HEK293T (cell line): ENCODE results near the gene UMAD1.

Source experiments
- CTCF ChIA-PET: fragments of 350-600 bp; formaldehyde crosslinking; extraction: SDS; loops from one replicate; lab custom pipeline; 2021; ENCODE audit warnings: antibody characterized with exemption, inconsistent platforms; lab: Yijun Ruan, JAX
- POLR2A ChIA-PET: fragments of 350-600 bp; formaldehyde crosslinking; extraction: SDS; loops from one replicate; lab custom pipeline; 2020; ENCODE audit warnings: antibody characterized with exemption, inconsistent platforms; lab: Yijun Ruan, JAX
- DNase-seq: peaks from one replicate; pipeline ENCODE4 v3.0.0; 2012; ENCODE audit warnings: mixed read lengths; ENCODE audit errors: extremely low spot score
- ARNT ChIP-seq: fragments of 450-650 bp; IDR thresholded peaks from 2 replicates; pipeline ENCODE4 v1.6.1; 2017; ENCODE audit warnings: mild to moderate bottlenecking
- BHLHE40 ChIP-seq: fragments of 450-650 bp; IDR thresholded peaks from 2 replicates; pipeline ENCODE4 v1.6.1; 2016; ENCODE audit warnings: mild to moderate bottlenecking, moderate library complexity, borderline replicate concordance
- CTBP1 ChIP-seq: fragments of 450-650 bp; IDR thresholded peaks from 2 replicates; pipeline ENCODE4 v1.6.1; 2016; ENCODE audit warnings: borderline replicate concordance
- ELF4 ChIP-seq: fragments of 450-650 bp; IDR thresholded peaks from 2 replicates; pipeline ENCODE4 v1.6.1; 2017; ENCODE audit warnings: antibody characterized with exemption
- FOXA1 ChIP-seq: fragments of 450-650 bp; IDR thresholded peaks from 2 replicates; pipeline ENCODE4 v1.6.1; 2016; ENCODE audit warnings: mild to moderate bottlenecking
- FOXK2 ChIP-seq: fragments of 450-650 bp; IDR thresholded peaks from 2 replicates; pipeline ENCODE4 v1.6.1; 2016; ENCODE audit warnings: mild to moderate bottlenecking
- FOXM1 ChIP-seq: fragments of 450-650 bp; IDR thresholded peaks from 2 replicates; pipeline ENCODE4 v1.6.1; 2017; ENCODE audit warnings: mild to moderate bottlenecking, borderline replicate concordance
- HDGF ChIP-seq: fragments of 450-650 bp; IDR thresholded peaks from 2 replicates; pipeline ENCODE4 v1.6.1; 2017; ENCODE audit warnings: antibody characterized with exemption, borderline replicate concordance
- L3MBTL2 ChIP-seq: fragments of 450-650 bp; conservative IDR thresholded peaks from 2 replicates; pipeline ENCODE4 v1.6.1; 2016; ENCODE audit warnings: mild to moderate bottlenecking
- LEF1 ChIP-seq: fragments of 450-650 bp; IDR thresholded peaks from 2 replicates; pipeline ENCODE4 v1.6.1; 2017; ENCODE audit warnings: mild to moderate bottlenecking, borderline replicate concordance
- NFRKB ChIP-seq: fragments of 450-650 bp; IDR thresholded peaks from 2 replicates; pipeline ENCODE4 v1.6.1; 2016; ENCODE audit warnings: mild to moderate bottlenecking, moderate library complexity
- SP1 ChIP-seq: fragments of 450-650 bp; IDR thresholded peaks from 2 replicates; pipeline ENCODE4 v1.6.1; 2017
- SUZ12 ChIP-seq: fragments of 450-650 bp; IDR thresholded peaks from 2 replicates; pipeline ENCODE4 v1.6.1; 2016; ENCODE audit warnings: mild to moderate bottlenecking
- TARDBP ChIP-seq: fragments of 450-650 bp; IDR thresholded peaks from 2 replicates; pipeline ENCODE4 v1.6.1; 2016
- ZNF384 ChIP-seq: fragments of 450-650 bp; IDR thresholded peaks from 2 replicates; pipeline ENCODE4 v1.6.1; 2016
- TF ChIP-seq, protein P1 (sequence below): fragments of 450-650 bp; IDR thresholded peaks from 2 replicates; pipeline ENCODE4 v1.6.1; 2016

The UMAD1 gene

DNA sequence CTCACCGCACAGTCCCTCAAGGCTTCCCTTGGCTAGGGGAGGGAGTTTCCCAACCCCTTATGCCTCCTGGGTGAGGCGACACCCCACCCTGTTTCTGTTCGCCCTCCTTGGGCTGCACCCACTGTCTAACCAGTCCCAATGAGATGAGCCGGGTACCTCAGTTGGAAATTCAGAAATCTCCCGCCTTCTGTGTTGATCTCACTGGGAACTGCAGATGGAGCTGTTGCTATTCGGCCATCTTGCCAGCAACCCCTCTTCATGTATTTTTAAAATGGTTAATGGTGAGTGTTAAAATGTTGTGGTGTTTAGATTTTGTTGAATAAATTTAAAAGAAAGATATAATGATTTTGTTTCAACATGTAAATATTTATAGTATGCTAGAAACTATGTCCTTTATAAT is 22.0 kb downstream of the UMAD1 start:
- TF ChIP-seq, protein P1, sequence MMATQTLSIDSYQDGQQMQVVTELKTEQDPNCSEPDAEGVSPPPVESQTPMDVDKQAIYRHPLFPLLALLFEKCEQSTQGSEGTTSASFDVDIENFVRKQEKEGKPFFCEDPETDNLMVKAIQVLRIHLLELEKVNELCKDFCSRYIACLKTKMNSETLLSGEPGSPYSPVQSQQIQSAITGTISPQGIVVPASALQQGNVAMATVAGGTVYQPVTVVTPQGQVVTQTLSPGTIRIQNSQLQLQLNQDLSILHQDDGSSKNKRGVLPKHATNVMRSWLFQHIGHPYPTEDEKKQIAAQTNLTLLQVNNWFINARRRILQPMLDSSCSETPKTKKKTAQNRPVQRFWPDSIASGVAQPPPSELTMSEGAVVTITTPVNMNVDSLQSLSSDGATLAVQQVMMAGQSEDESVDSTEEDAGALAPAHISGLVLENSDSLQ = no peak
- TF ChIP-seq L3MBTL2 = no peak
- no peak for TF ChIP-seq BHLHE40
- no peak for TF ChIP-seq LEF1
- TF ChIP-seq ELF4 = no peak
- TF ChIP-seq SUZ12 = no peak
- TF ChIP-seq ARNT = no peak
- TF ChIP-seq FOXM1 = no peak
- TF ChIP-seq FOXA1 = no peak
- no peak for TF ChIP-seq FOXK2
- no peak for TF ChIP-seq HDGF
- TF ChIP-seq ZNF384 = no peak
- TF ChIP-seq NFRKB = no peak
- TF ChIP-seq CTBP1 = no peak
- TF ChIP-seq TARDBP = no peak
- TF ChIP-seq SP1 = no peak
- no peak for DNase-seq
- CTCF ChIA-PET = interaction anchor here (0.7 to 1.1 kb wide), 2 partner anchors 23 to 98 kb away, joined by 3 to 5 read pairs; no protein-coding TSS in a partner anchor
- POLR2A ChIA-PET = no interaction called here

DNA sequence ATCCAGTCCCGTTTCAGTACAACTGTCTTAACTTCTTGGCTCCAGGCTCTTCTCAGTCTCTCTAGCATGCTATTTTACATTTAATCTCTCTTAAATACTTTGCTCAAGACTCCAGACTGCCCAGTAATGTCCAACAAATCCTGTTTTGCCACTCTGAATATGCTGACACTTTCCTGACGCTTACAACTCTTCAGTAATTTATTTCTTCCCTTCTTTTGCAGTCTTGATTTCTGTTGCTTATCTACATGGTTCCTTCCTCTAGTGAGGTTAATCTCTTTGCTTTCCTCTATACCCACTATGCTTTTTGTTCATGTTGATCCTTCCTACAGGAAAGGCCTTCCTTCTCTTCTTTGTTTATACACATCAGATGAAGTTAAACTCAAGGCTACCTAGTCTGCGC is 23.7 kb downstream of the UMAD1 start:
- POLR2A ChIA-PET = no interaction called here
- CTCF ChIA-PET = no interaction called here
- no peak for DNase-seq
- TF ChIP-seq BHLHE40 (no peak), FOXK2 (no peak), SUZ12 (no peak), HDGF (no peak), SP1 (no peak), FOXM1 (no peak), ARNT (no peak), L3MBTL2 (no peak), TARDBP (no peak), ELF4 (no peak), ZNF384 (no peak), CTBP1 (no peak), FOXA1 (no peak), LEF1 (no peak), NFRKB (no peak)
- TF ChIP-seq, protein P1 = no peak

DNA sequence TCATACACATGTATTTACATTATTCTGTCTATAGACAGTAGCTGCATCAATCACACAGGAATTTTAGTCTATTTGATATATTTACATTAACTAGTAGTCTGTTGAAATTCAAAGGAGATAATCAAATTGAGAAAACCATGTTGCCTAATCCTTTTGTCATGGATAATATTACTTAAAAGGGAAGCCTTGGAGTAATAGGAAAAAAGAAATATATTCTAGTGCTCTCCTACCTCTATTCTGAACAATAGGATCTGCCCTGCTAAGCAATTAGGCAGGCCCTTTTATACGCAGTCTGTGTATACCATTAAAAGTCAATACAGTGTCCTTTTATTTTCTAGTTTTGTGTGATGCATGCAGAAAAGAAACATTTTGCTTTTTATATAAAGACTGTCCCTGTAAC is 24.5 kb downstream of the UMAD1 start:
- ChIA-PET POLR2A (no interaction called here), CTCF (no interaction called here)
- TF ChIP-seq ARNT (no peak), BHLHE40 (no peak), FOXK2 (no peak), HDGF (no peak), L3MBTL2 (no peak), FOXA1 (no peak), SUZ12 (no peak)
- no peak for DNase-seq

DNA sequence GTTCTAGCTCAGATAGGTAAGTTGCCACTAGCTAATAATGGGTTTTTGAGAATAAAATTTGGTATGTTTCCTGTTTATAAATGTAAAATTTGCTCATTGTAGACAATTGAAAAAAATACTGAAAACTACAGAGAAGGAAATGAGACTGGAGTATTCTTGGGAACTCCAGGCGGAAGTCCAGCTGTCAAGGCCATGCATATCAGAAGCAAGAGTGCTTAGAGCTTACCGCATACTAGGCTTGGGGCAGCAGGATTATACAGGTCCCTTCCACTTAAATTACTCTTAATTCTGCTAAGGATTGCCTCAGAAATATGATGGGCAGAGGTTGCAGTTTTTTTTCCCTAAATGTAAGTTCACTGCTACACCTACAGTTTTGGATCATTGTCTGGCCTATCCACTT is 26.6 kb downstream of the UMAD1 start:
- POLR2A ChIA-PET = no interaction called here
- CTCF ChIA-PET = no interaction called here
- TF ChIP-seq BHLHE40 = no peak
- no peak for TF ChIP-seq LEF1
- TF ChIP-seq FOXK2 = no peak
- no peak for TF ChIP-seq SUZ12
- no peak for TF ChIP-seq HDGF
- no peak for TF ChIP-seq FOXM1
- TF ChIP-seq L3MBTL2 = no peak
- TF ChIP-seq NFRKB = no peak
- TF ChIP-seq, protein P1 = no peak
- no peak for TF ChIP-seq FOXA1
- no peak for TF ChIP-seq CTBP1
- TF ChIP-seq ARNT = no peak
- no peak for DNase-seq

DNA sequence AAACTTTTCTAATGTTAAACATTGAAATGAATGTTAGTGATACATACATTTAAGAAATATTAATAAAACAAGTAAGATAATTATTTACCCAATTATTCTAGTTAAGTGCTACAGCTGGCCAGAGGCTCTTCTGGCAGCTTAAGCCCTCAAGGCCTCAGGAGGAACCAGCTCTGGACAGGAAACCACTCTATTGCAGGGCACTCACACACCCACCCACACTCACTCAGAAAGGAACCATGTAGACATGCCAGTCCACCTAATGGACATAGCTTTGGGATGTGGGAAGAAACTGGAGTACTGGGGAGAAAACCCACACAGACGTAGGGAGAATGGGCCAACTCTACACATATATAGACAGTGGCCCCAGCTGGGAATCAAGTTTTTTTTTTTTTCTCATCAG is 28.2 kb downstream of the UMAD1 start:
- CTCF ChIA-PET = no interaction called here
- TF ChIP-seq, protein P1 = no peak
- TF ChIP-seq NFRKB = no peak
- no peak for TF ChIP-seq ARNT
- POLR2A ChIA-PET = no interaction called here
- DNase-seq = no peak

DNA sequence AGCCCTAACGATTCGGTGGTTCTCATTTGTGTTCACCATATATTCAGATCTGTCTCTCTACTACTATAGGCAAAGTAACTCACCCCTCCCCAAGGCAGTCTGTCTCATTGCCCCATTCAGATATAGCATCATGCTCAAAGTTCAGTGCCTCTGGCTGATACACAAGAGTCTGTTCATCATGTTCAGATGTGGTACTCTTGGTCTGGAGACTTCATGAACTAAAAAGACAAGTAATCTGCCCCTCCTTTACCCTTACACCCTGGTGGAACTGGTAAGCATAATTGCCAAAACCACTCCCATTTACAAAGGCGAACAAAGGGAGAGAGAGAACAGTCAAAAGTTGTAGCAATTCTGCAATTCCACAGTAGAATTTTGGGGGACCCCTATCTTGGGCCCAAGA is 29.9 kb downstream of the UMAD1 start:
- CTCF ChIA-PET = no interaction called here
- DNase-seq = no peak
- POLR2A ChIA-PET = no interaction called here
- no peak for TF ChIP-seq CTBP1
- no peak for TF ChIP-seq FOXA1
- no peak for TF ChIP-seq ARNT
- TF ChIP-seq ZNF384 = no peak
- no peak for TF ChIP-seq SUZ12
- no peak for TF ChIP-seq SP1
